HG03378 (cell line): ENCODE data around the gene DVL3.

Source experiments
- ATAC-seq: cut with Tn5 transposase; IDR thresholded peaks from one replicate; pipeline ENCODE4 v1.9.1; 2021; ENCODE audit warnings: mild to moderate bottlenecking, moderate library complexity; ENCODE audit not compliant: unreplicated experiment

DVL3 gene

DNA sequence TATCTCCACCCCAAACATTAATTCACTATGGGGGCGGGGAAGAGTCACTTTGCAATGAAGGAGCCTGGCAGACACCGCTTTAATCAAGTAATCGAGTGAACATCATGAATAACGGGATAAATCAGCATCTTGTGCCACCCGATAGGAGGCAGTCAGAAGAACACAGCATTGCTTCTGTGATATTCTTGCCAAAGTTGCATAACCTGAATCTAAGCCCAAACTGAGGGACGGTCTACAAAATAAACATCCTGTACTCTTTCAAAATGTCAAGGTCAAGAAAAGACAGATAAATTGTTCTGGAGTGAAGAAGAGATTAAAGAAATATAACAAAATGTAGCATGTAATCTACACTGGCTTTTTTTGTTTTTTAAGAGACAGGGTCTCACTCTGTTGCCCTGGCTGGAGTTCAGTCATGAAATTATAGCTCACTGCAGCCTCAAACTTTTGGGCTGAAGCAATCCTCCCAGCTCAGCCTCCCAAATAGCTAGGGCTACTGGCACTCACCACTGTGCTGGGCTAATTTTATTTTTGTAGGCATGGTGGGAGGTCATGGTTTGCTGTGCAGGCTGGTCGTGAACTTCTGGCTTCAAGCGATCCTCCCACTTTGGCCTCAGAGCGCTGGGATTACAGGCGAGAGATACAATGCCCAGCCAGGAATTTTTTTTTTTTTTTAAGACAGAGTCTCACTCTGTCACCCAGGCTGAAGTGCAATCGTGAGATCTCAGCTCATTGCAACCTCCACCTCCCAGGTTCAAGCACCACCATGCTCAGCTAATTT is 54.2 kb downstream of the DVL3 start:
- no peak for ATAC-seq

DNA sequence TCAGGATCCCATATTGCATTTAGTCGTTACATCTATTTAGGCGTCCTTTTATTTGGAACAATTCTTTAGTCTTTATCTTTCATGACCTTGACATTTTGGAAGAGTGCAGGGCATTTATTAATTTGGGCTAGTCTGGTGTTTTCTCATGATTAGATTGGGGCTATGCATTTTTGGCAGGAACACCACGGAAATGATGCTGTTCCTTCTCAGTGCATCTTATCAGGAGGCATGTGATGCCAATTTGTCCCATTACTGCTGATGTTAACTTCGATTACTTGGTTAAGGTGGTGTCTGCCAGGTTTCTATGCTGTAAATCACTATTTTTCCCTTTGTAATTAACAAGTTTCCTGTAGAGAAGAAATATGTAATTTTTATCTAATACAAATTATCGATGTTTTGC is 56.1 kb downstream of the DVL3 start:
- ATAC-seq = no peak

DNA sequence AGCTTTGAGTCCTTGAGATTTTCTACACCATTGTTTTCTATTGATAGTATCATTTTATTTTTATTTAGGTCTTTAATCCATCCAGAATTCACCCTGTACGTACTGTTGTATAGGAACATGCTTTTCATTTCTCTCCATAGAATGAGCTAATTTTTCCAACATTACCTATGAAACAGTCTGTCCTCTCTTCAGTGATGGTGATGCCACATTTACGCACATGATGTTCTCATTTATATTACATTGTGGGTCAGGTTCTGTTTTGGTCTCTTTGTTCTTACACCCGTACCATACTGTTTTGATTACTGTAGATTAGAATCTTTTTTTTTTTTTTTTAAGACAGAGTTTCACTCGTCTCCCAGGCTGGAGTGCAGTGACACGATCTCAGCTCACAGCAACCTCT is 56.5 kb downstream of the DVL3 start:
- no peak for ATAC-seq

DNA sequence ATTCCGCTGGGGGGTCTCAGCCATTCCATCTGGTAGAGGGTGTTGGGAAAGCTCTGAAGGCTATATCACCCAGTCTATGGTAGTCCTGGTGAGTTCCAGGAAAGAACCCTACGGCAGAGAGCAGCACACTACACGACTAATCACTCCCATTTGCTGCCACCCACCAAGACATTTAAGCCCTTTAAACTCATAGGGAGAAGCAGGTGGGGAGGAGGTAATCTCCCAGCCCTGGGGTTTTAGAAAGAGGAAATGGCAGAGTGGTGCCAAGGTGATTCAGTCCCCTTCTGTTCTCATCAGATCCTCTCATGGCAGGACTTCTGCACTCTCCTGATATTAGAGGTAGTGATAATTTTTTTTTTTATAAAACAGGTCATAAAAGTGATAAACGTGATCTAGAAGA is 63.6 kb downstream of the DVL3 start:
- ATAC-seq = no peak

DNA sequence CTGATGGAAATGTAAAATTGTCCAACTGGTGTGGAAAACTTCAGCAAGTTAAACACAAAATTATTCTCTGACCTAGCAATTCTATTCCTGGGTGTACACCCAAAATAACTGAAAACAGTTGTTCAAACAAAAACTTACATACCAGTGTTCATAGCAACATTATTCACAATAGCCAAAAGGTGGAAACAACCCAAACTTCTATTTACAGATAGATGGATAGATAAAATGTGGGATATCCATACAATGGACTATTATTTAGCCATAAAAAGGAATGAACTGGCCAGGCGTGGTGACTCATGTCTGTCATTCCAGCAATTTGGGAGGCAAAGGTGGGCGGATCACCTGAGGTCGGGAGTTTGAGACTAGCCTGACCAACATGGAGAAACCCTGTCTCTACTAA is 67.3 kb downstream of the DVL3 start:
- no peak for ATAC-seq
